Liver (tissue), 3 donors: ENCODE data around the gene F2R.

Experiments used
- ATF3 ChIP-seq: IDR thresholded peaks from 2 replicates; pipeline ENCODE4 v1.6.1; 2016; ENCODE audit warnings: antibody characterized with exemption
- CTCF ChIP-seq: fragments of 150-350 bp; IDR thresholded peaks from 2 replicates; pipeline ENCODE4 v1.5.1; 2017; ENCODE audit warnings: improper control_type of control experiment, low read depth, low read length; ENCODE audit not compliant: missing input control
- GABPA ChIP-seq, 2 donors: IDR thresholded peaks in 1 of 2; conservative IDR thresholded peaks in 1 of 2; 2 replicates each; pipeline ENCODE4 v1.6.1; 2016; ENCODE audit warnings: antibody characterized with exemption in 2 of 2, mild to moderate bottlenecking in 1 of 2, moderate library complexity in 1 of 2
- JUND ChIP-seq, 2 donors: IDR thresholded peaks; 2 replicates each; pipeline ENCODE4 v1.6.1; 2016; ENCODE audit warnings: antibody characterized with exemption in 2 of 2
- MAX ChIP-seq: IDR thresholded peaks from 2 replicates; pipeline ENCODE4 v1.6.1; 2016; ENCODE audit warnings: antibody characterized with exemption
- RAD21 ChIP-seq, 2 donors: IDR thresholded peaks; 2 replicates each; pipeline ENCODE4 v1.6.1; 2016; ENCODE audit warnings: antibody characterized with exemption in 2 of 2, mild to moderate bottlenecking in 2 of 2
- TAF1 ChIP-seq: conservative IDR thresholded peaks from 2 replicates; pipeline ENCODE4 v1.6.1; 2016; ENCODE audit warnings: antibody characterized with exemption, mild to moderate bottlenecking
- YY1 ChIP-seq: IDR thresholded peaks from 2 replicates; pipeline ENCODE4 v1.6.1; 2016; ENCODE audit warnings: antibody characterized with exemption, mild to moderate bottlenecking
- ZBTB33 ChIP-seq: IDR thresholded peaks from 2 replicates; pipeline ENCODE4 v1.6.1; 2016; ENCODE audit warnings: antibody characterized with exemption
- TF ChIP-seq, protein P1 (sequence below): IDR thresholded peaks from 2 replicates; pipeline ENCODE4 v1.6.1; 2016; ENCODE audit warnings: antibody characterized with exemption, mild to moderate bottlenecking
- donor health status: healthy.
- donor health status: healthy.

DNA sequence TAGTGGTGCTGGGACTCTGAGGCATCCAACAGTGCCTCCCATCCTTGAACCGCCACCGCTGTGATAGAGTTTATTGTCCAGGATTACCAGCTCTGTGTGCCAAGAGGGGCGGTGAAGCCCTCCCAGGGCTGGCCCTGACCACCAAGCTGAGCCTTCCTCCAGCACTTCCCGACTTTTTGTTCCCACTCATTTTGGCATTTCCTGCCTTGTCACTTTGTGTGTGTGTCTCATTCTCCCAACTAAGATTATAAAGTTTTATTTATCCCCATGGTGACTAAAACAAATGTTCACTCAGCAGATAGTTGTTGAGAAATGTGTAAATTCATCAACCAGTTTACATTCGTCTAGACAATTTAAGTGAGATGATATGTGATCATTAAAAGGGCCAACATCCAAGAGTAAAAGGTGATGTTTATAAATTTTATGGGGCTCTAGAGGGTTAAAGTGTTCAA is 2.5 kb downstream of the F2R start:
- TF ChIP-seq YY1 = no peak
- no peak for TF ChIP-seq ATF3
- no peak for TF ChIP-seq CTCF
- TF ChIP-seq ZBTB33 = no peak
- TF ChIP-seq TAF1 = no peak
- TF ChIP-seq, protein P1, sequence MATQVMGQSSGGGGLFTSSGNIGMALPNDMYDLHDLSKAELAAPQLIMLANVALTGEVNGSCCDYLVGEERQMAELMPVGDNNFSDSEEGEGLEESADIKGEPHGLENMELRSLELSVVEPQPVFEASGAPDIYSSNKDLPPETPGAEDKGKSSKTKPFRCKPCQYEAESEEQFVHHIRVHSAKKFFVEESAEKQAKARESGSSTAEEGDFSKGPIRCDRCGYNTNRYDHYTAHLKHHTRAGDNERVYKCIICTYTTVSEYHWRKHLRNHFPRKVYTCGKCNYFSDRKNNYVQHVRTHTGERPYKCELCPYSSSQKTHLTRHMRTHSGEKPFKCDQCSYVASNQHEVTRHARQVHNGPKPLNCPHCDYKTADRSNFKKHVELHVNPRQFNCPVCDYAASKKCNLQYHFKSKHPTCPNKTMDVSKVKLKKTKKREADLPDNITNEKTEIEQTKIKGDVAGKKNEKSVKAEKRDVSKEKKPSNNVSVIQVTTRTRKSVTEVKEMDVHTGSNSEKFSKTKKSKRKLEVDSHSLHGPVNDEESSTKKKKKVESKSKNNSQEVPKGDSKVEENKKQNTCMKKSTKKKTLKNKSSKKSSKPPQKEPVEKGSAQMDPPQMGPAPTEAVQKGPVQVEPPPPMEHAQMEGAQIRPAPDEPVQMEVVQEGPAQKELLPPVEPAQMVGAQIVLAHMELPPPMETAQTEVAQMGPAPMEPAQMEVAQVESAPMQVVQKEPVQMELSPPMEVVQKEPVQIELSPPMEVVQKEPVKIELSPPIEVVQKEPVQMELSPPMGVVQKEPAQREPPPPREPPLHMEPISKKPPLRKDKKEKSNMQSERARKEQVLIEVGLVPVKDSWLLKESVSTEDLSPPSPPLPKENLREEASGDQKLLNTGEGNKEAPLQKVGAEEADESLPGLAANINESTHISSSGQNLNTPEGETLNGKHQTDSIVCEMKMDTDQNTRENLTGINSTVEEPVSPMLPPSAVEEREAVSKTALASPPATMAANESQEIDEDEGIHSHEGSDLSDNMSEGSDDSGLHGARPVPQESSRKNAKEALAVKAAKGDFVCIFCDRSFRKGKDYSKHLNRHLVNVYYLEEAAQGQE = no peak
- TF ChIP-seq MAX = no peak
- TF ChIP-seq GABPA (IDR thresholded peaks at IDR 0.05 in 1 of 2, conservative IDR thresholded peaks at IDR 0.05 in 1 of 2) = no peak
- TF ChIP-seq RAD21 (IDR thresholded peaks at IDR 0.05) = no peak
- TF ChIP-seq JUND (IDR thresholded peaks at IDR 0.05) = no peak
